ENCODE data around the gene HYAL2. TPM values are rescaled to one million over a fixed set of nuclear protein-coding genes. Genes with fewer than 3 reads are reported as not detected.

Gene HYAL2, protein sequence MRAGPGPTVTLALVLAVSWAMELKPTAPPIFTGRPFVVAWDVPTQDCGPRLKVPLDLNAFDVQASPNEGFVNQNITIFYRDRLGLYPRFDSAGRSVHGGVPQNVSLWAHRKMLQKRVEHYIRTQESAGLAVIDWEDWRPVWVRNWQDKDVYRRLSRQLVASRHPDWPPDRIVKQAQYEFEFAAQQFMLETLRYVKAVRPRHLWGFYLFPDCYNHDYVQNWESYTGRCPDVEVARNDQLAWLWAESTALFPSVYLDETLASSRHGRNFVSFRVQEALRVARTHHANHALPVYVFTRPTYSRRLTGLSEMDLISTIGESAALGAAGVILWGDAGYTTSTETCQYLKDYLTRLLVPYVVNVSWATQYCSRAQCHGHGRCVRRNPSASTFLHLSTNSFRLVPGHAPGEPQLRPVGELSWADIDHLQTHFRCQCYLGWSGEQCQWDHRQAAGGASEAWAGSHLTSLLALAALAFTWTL
- total RNA-seq = 78.0 and 92.5 TPM in 2 replicates

DNA sequence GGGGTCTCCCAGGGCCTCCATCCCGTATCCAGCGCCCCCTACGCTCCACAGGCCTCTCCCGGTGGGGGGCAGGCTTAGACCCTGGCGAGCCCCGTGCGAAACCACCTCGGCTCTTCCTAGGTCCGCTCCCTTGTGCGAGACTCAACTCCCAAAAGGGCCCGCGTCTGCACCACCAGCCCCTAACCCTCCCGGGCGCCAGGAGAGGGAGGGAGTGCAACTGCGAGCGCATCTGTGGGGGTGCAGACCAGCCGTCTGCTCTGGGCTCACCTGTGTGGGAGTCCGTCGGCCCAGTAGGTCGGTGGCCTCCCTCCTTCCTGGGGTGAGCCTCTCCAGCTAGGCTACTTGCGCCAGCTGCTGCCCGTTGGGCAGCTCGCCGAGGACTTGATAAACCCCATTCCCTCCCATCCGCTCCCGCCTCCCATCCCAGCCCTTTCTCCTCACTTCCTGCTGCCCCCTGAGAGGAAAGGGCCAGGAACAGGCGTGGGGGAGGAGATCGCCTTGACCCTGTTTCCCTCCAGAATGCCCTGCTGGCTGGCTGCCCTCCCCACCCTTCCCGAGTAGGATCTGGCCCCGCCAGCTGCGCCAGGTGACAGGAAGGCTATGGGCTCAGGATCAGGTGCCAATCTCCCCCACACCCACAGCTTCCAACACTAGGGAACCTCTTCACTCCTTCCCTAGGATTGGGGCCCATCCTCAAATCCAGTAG lies at the start of gene HYAL2:
HYAL2 (minus strand) TSS at position 360 of the 706 bp plus-strand sequence. CDS start 2,256 bp downstream, outside the sequence.

DNA sequence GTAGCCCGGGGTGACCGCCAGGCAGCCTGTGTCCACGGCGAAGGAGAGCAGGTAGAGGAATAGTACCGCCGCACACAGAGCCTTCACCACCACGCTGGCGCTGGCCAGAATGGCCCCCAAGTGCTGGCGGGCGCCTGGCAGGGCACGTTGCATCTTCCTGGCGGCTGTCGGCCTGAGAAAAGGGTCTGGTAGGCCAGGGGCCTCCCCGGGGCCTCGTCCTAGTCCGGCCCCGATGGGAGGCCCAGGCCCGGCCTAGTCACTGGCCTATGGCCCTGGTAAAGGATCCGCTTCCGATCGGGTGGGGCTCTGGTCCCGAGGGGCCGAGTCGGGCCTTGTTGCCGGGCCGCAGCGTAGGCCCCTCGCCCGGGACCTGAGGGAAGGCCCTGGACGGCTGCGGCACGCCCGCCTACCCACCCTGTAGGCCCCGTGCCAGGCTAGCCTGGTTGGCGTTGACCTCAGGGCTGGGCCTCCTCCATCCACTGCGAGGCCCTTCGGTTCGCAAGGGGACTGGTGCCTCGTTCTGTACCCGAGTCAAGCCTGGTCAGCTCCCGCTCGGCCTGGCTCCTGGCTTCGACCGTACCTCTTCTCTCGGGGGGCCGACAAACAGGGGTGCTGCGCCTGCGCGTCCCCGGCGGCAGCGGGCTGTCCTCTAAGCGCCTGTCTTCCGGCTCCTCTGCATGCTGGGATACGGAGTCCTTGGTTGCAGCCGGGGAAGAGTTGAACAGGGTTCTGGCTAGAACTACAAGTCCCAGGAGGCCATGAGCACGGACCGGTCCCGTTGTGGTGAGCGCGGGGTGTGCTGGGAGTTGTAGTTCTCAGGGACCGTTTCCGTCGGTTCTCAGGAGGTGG lies 36.6 kb upstream of the HYAL2 start, which contains the start of gene TMEM115:
TMEM115 (minus strand) TSS at position 611 of the 849 bp plus-strand sequence; CDS start at position 153, 458 bp downstream.

DNA sequence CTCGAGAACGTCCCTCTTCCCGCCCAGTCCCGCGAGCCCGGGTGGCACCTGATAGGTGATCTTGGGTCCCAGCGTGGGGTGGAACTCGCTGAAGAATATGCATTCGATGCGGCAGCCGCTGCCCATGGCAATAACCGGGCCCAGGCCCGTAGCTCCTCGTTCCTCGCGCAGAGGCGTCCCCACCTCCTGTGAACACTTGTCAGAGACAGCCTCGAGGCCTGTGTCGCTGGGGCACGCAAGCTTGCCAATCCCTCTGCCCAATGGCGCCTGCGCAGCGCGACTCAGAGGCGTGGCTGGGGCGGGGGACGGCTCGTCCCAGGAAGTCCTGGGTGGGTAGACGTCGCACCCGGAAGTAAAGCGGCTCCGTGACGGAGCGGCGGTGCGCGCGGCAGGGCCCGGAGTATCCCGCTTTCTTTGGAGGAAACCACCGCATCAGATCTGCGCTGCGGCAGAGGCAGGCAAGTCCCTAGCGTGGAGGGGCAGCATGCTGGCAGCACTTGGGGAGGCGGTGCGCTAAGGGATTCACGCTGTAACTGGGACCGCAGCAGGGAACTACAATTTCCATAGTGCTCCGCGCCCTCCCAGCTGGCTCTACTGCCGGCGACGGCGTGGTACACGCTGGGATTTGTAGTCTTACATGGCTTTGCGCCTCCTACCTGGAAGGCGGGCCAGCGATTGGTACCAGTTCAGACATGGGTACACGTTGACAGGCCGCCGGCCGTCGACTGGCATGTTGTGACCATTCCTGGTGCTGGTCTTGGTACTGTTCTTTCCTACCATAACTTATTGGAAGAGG lies 28.2 kb upstream of the HYAL2 start, which contains the start of the genes CYB561D2 and NPRL2:
CYB561D2 (plus strand) TSS at position 336 of the 796 bp plus-strand sequence. CDS start 572 bp downstream, outside the sequence.
NPRL2 (minus strand) TSS at position 249 of the 796 bp plus-strand sequence; CDS start at position 126, 123 bp downstream.

DNA sequence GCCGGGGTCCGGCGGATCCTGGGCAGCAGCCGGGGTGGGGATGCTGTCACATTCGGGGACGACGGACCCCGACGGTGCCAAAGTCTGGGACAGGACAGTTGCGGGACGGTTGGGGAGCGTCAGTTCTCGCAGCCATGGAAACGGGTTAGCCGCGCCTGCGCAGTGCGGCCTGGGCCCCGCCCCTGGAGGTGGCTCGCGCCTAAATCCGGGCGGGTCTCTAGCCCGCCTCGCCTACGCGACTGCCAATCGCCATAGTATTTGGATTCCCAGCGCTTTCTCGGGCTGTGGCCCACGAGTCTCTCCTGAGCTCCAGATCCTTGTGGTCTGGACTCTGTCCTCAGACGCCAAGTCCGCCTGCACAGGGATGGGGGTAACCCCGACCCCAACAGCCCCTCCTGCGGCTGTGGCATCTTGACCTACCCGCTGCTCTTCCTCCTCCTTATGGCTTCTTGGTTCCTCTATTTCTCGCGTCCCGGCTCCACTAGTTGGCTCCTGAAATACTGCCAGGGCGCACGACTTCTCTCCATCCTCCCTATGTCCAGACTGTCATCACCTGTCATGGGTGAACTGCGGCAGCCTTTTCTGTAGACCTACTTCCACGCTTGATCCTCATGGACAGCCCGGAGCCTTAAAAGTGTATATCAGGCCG lies 23.2 kb upstream of the HYAL2 start, which contains the start of gene ZMYND10:
ZMYND10 (minus strand) TSS at position 147 of the 649 bp plus-strand sequence. CDS start 153 bp downstream, outside the sequence.

DNA sequence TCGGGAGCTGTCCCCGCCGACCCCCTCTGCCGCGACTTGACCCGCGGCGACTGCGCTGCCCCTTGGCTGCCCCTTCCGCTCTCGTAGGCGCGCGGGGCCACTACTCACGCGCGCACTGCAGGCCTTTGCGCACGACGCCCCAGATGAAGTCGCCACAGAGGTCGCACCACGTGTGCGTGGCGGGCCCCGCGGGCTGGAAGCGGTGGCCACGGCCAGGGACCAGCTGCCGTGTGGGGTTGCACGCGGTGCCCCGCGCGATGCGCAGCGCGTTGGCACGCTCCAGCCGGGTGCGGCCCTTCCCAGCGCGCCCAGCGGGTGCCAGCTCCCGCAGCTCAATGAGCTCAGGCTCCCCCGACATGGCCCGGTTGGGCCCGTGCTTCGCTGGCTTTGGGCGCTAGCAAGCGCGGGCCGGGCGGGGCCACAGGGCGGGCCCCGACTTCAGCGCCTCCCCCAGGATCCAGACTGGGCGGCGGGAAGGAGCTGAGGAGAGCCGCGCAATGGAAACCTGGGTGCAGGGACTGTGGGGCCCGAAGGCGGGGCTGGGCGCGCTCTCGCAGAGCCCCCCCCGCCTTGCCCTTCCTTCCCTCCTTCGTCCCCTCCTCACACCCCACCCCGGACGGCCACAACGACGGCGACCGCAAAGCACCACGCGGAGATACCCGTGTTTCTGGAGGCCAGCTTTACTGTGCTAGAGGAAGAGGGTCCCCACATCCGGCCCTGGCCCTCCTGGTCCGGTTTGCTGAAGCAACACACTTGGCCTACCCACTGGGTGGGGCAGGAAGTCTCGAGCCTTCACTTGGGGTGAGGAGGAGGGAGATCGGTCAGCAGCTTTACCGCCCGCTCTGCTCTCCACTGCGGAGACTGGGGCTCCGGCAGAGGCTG lies 18.1 kb upstream of the HYAL2 start, which contains the start of gene RASSF1:
RASSF1 (minus strand) TSS at position 389 of the 882 bp plus-strand sequence; CDS start at position 358, 31 bp downstream.

DNA sequence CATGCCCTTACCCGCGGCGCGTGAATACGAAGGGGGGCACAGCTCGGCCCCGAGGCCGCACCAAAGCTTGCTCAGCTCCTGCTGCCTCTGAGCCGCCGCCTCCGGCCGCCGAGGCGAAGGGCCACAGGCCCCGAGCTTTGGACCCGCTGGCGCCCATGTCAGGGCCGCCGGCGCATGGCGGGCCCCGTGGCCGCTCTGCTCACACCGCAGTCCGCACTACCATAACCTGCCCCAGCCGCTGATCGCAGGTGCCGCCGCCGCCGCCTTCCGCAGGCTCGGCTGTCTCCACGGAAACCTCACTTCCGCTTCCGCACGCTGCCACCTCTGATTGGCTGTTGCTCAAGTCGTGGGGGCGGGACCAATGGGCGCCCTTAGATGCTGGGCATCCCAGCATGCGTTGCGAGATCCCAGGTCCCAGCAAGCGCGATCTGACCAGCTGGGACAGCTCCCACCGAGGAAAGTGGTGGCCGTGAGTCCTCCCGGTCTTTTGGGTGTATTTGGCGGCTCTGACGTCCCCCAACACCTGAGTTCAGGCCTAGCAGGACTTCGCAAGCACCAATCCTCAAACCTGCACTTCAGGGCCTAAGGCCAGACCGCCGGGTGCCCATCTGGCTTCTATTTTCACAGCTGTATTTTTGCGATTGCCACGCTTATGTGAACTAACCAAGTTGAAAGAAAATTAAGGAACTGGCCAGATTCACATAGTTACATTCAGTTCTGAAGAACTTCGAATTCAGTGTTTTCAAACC lies 5.6 kb upstream of the HYAL2 start, which contains the start of gene TUSC2:
TUSC2 (minus strand) TSS at position 281 of the 749 bp plus-strand sequence; CDS start at position 157, 124 bp downstream.

DNA sequence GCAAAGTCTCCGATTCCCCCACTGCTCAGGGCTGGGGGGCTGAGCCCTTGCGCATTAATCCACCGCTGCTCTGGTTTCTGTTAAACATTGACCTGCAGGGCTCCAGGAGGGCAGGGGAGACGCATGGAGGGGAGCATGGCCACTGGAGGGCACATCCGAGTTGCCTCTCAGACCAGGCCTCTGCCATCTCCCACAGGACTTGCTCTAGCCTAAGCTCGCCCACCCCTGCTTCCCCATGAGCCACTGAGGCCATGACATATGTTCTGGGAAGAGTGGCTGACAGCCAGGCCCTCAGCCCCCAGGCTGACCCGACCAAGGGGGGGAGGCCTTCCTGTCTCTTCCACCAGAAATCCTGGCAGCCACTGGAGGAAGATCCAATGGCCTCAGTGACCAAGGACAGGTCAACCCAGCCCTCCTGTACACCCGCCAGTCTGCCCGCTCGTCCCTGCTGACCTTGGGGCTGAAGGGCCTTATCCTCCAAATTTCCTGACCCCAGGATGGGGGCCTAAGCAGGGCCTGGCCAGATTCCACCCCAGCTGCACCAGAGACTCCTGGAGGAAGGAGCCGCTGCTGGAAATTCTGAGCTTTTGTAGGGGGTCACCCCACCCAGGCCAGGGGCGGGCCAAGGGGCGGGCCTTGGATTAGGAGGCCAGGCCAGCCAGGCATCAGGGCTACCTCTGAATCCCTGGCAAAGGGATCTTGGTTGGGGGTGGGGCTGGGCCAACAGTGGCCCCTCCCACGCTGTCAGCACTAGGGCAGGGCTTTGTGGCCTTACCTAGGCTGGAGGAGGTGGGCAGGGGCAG lies 19.3 kb downstream of the HYAL2 start, which contains the start of gene HYAL1:
HYAL1 (minus strand) TSS at position 562 of the 803 bp plus-strand sequence. CDS start 618 bp downstream, outside the sequence.

DNA sequence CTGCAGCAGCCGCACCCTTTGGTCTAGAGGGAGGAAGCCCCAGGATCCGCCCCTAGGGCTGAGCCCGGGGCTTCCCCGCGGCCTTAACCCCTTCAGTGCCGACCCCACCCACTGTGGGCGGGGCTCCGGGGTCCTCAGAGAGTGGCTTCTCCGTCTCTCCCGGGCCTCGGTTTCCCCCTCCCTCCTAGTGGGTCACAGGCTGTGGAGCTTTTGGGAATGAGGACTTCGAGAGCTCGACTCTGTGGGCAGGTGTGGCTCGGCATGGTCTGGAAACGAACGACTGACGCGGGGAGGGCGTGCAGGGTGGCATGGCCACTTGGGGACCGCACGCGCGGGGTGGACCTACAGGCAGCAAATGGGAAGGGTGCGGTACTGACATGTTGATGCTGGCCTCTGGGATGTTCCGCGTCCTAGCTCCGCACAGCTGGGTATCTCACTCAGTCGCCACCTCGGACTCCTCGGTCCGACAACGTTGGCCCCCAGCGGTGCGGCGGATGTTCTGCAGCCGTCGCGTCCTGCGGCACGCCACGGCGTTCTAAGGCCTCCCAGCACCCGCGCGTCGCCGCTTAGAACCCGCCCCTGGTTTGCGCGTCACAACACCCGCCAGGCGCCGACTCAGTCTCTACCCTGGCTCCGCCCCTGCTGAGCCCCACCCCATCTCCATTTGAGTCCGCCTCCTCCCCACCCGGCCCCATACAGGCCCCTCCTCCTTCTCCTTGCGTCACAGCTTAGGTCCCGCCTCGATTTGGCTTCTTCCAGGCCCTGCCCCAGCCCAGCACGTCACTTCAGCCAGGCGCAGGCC lies 23.5 kb downstream of the HYAL2 start, which contains the start of the genes HYAL3 and NAA80:
HYAL3 (minus strand) TSS at position 570 of the 802 bp plus-strand sequence. CDS start 3,803 bp downstream, outside the sequence.
NAA80 (minus strand) TSS at position 570 of the 802 bp plus-strand sequence. CDS start 1,942 bp downstream, outside the sequence.

DNA sequence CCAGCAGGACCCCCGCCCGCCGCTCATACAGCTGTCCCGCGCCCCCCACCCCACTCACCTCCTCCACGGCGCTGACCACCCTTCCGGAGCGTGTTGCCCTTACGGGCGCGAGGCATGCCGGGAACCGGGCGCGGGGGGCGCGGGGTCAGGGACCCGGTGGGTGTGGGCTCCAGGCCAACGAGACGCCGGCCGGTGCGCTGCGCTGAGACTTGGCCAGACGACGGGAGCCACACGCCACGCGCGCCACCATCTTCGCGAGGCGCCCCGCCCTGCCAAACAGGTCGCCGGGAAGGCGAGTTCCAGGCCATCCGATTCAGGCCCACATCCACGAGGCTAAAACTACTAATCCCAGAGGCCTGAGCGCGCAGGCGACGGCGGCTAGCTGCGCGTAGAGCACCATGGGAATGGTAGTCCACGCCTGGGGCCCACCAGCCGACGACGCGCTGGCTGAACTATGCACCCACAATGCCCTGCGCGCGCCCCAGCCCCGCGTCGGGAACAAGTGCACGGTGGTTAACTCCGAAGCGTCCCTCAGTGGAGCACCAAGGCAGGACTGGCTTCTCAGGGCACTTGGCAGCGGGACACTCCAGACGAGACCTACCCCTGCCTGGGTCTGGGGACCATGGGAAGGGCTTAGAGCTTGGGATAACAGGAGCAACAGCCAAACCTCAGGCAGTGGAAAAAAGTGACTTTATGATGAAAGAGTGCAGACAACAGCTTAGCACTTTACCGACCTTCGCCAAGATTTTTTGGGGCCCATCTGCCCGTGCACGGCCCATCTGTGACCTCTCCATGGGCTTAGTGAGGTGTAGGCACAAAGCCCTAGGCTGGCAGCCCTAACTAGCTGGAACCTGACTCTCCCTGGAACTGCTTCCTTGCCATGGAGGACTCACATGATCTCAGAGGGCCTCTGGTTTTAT lies 30.1 kb downstream of the HYAL2 start, which contains the start of gene IFRD2:
IFRD2 (minus strand) TSS at position 271 of the 920 bp plus-strand sequence; CDS start at position 116, 155 bp downstream.

DNA sequence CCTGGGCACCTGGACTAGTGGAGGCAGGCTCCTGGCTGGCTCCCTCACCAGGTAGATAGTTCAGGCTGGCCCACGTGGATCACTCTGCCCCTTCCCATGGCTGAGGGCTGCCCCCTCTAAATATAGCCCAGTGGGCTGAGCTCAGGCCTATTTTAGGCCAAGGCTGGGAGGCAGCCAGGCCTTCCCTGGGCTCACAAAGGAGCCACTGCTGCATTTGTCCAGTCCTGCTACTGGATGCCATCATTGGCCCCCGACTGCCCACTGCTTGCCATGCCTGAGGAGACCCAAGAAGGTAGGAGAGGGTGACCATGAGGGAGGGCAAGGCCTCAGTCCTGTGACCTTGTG lies 43.7 kb downstream of the HYAL2 start, which contains the start of gene LSMEM2:
LSMEM2 (plus strand) TSS at position 208 of the 345 bp plus-strand sequence; CDS start at position 235, 27 bp downstream.

DNA sequence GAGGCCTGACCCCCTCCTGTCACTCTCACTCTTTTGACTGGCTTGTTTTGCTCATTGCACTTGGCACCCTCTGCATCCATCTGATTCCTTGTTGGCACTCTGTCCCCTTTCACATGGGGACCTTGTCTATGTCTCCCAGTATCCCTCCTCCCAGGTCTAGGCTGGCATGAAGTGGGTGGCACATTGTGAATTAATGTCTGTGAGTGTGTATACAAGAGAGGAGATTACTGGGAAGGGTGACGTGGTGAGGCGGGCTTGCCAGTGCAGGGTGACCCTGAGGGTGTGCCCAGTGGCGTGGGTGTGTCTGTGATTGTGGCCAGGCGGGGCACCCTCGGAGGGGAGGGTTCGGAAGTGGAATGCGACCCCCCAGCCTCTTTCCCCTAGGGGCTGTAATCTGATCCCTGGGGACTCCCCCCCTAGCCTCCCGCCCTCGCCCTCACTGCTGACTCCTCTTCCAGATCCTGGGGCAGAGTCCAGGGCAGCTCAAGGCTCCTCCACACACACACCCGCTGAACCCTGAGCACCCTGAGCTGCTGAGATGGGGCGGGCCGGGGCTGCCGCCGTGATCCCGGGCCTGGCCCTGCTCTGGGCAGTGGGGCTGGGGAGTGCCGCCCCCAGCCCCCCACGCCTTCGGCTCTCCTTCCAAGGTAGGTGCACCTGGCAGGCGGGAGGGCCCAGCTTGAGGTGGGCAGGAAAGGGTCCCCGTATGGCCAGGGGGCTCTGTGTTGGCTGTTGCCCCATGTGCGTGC lies 53.7 kb downstream of the HYAL2 start, which contains the start of gene SEMA3B:
SEMA3B (plus strand) TSS at position 445 of the 749 bp plus-strand sequence; CDS start at position 539, 94 bp downstream.

